ENCODE measurements around the gene TMEM97.
"Not testable (repeated sequence)": the region's sequence is repeated elsewhere in the genome, so short reads cannot be mapped to it uniquely, and the experiment has no call there.

TMEM97 gene

GRCh38 chr17:28334666-28335200 is 15.7 kb downstream of the TMEM97 start:
- in situ Hi-C loops (cut with HindIII; ENCODE audit: low pct_unique_long_range_greater_than_20kb, low sequenced_read_pairs), result no loop called here
- no peak for DNase-seq (ENCODE audit: low read depth in 1 of 2, low spot score in 1 of 2)
- no peak for TF ChIP-seq JUND (IDR thresholded peaks at IDR 0.05; ENCODE audit: low read depth)

- TF ChIP-seq JUND (IDR thresholded peaks at IDR 0.05; ENCODE audit: low read depth), result peak; percentile 56; the same call in 1 of the 2 replicates
- peak; percentile 94 to 100 for DNase-seq (ENCODE audit: low read depth in 1 of 2, low spot score in 1 of 2)
- in situ Hi-C loops (cut with HindIII; ENCODE audit: low pct_unique_long_range_greater_than_20kb, low sequenced_read_pairs), result no loop called here
These were observed 16.4 kb downstream of the TMEM97 start, which contains the start of the genes IFT20 and TNFAIP1 for GRCh38 chr17:28335201-28335958. Gene IFT20 (minus strand): TSS chr17:28335472. CDS start chr17:28331985, 3,487 bp downstream. Gene TNFAIP1 (plus strand): TSS chr17:28335761. CDS start chr17:28339522, 3,761 bp downstream.

- in situ Hi-C loops (cut with HindIII; ENCODE audit: low pct_unique_long_range_greater_than_20kb, low sequenced_read_pairs), result no loop called here
- no peak for TF ChIP-seq JUND (IDR thresholded peaks at IDR 0.05; ENCODE audit: low read depth)
- DNase-seq (ENCODE audit: low read depth in 1 of 2, low spot score in 1 of 2), result peak in 1 of 2 experiments; percentile 69
These were observed 17.2 kb downstream of the TMEM97 start for GRCh38 chr17:28335959-28336871.

GRCh38 chr17:28338056-28338768 is 19.2 kb downstream of the TMEM97 start:
- in situ Hi-C loops (cut with HindIII; ENCODE audit: low pct_unique_long_range_greater_than_20kb, low sequenced_read_pairs), result no loop called here
- DNase-seq (ENCODE audit: low read depth in 1 of 2, low spot score in 1 of 2), result no peak
- TF ChIP-seq JUND (IDR thresholded peaks at IDR 0.05; ENCODE audit: low read depth), result no peak

GRCh38 chr17:28338769-28339212 is 19.8 kb downstream of the TMEM97 start:
- in situ Hi-C loops (cut with HindIII; ENCODE audit: low pct_unique_long_range_greater_than_20kb, low sequenced_read_pairs); DNase-seq (ENCODE audit: low read depth in 1 of 2, low spot score in 1 of 2): not testable (repeated sequence)

- in situ Hi-C loops (cut with HindIII; ENCODE audit: low pct_unique_long_range_greater_than_20kb, low sequenced_read_pairs), result no loop called here
- no peak for TF ChIP-seq JUND (IDR thresholded peaks at IDR 0.05; ENCODE audit: low read depth)
- no peak for DNase-seq (ENCODE audit: low read depth in 1 of 2, low spot score in 1 of 2)
These were observed 20.4 kb downstream of the TMEM97 start for GRCh38 chr17:28339431-28339830.

GRCh38 chr17:28340374-28340773 is 21.4 kb downstream of the TMEM97 start:
- in situ Hi-C loops (cut with HindIII; ENCODE audit: low pct_unique_long_range_greater_than_20kb, low sequenced_read_pairs), result no loop called here
- DNase-seq (ENCODE audit: low read depth in 1 of 2, low spot score in 1 of 2), result no peak
- no peak for TF ChIP-seq JUND (IDR thresholded peaks at IDR 0.05; ENCODE audit: low read depth)

GRCh38 chr17:28341516-28341915 is 22.5 kb downstream of the TMEM97 start:
- no peak for TF ChIP-seq JUND (IDR thresholded peaks at IDR 0.05; ENCODE audit: low read depth)
- no peak for DNase-seq (ENCODE audit: low read depth in 1 of 2, low spot score in 1 of 2)
- in situ Hi-C loops (cut with HindIII; ENCODE audit: low pct_unique_long_range_greater_than_20kb, low sequenced_read_pairs), result no loop called here

- no peak for DNase-seq (ENCODE audit: low read depth in 1 of 2, low spot score in 1 of 2)
- in situ Hi-C loops (cut with HindIII; ENCODE audit: low pct_unique_long_range_greater_than_20kb, low sequenced_read_pairs), result no loop called here
- no peak for TF ChIP-seq JUND (IDR thresholded peaks at IDR 0.05; ENCODE audit: low read depth)
These were observed 23.3 kb downstream of the TMEM97 start for GRCh38 chr17:28342313-28342712.

- in situ Hi-C loops (cut with HindIII; ENCODE audit: low pct_unique_long_range_greater_than_20kb, low sequenced_read_pairs), result no loop called here
- TF ChIP-seq JUND (IDR thresholded peaks at IDR 0.05; ENCODE audit: low read depth), result no peak
- DNase-seq (ENCODE audit: low read depth in 1 of 2, low spot score in 1 of 2), result peak in 1 of 2 experiments; percentile 53
These were observed 24.5 kb downstream of the TMEM97 start for GRCh38 chr17:28343491-28343932.

- DNase-seq (ENCODE audit: low read depth in 1 of 2, low spot score in 1 of 2), result no peak
- in situ Hi-C loops (cut with HindIII; ENCODE audit: low pct_unique_long_range_greater_than_20kb, low sequenced_read_pairs), result no loop called here
- no peak for TF ChIP-seq JUND (IDR thresholded peaks at IDR 0.05; ENCODE audit: low read depth)
These were observed 25.0 kb downstream of the TMEM97 start for GRCh38 chr17:28344011-28344410.

- TF ChIP-seq JUND (IDR thresholded peaks at IDR 0.05; ENCODE audit: low read depth), result no peak
- in situ Hi-C loops (cut with HindIII; ENCODE audit: low pct_unique_long_range_greater_than_20kb, low sequenced_read_pairs), result no loop called here
- no peak for DNase-seq (ENCODE audit: low read depth in 1 of 2, low spot score in 1 of 2)
These were observed 25.5 kb downstream of the TMEM97 start for GRCh38 chr17:28344435-28344901.

All from T47D (cell line).